Activated CD8-positive, alpha-beta memory T cell treated with anti-CD3 and anti-CD28 coated beads, Interleukin-2, amount 50 U/mL, for 1 hour (primary cell): ENCODE results near the gene CDK17.
"Not testable (repeated sequence)": the region's sequence is repeated elsewhere in the genome, so short reads cannot be mapped to it uniquely, and the experiment has no call there.

Source experiments
- DNase-seq: peaks from one replicate; pipeline ENCODE4 v3.0.0-alpha.2; 2020; ENCODE audit errors: extremely low read depth

The CDK17 gene

GRCh38 chr12:96417688-96418087 lies 17.4 kb upstream of the CDK17 start:
- DNase-seq = not testable (repeated sequence)

- no peak for DNase-seq
Measured at GRCh38 chr12:96416033-96416799, 16.0 kb upstream of the CDK17 start.

- DNase-seq = no peak
Measured at GRCh38 chr12:96414637-96415036, 14.4 kb upstream of the CDK17 start.

GRCh38 chr12:96412431-96412830 lies 12.2 kb upstream of the CDK17 start:
- DNase-seq = no peak

GRCh38 chr12:96409731-96410130 lies 9.5 kb upstream of the CDK17 start:
- DNase-seq = no peak

GRCh38 chr12:96408993-96409392 lies 8.8 kb upstream of the CDK17 start:
- DNase-seq = no peak

GRCh38 chr12:96407429-96408097 lies 7.3 kb upstream of the CDK17 start:
- DNase-seq = not testable (repeated sequence)

- no peak for DNase-seq
Measured at GRCh38 chr12:96404696-96405095, 4.5 kb upstream of the CDK17 start.

GRCh38 chr12:96403870-96404269 lies 3.6 kb upstream of the CDK17 start:
- DNase-seq = no peak

GRCh38 chr12:96402522-96402921 lies 2.3 kb upstream of the CDK17 start:
- not testable (repeated sequence) for DNase-seq

- DNase-seq = no peak
Measured at GRCh38 chr12:96402061-96402460, 1.8 kb upstream of the CDK17 start.

- no peak for DNase-seq
Measured at GRCh38 chr12:96401076-96401871, 1.0 kb upstream of the CDK17 start.

- DNase-seq = no peak
Measured at GRCh38 chr12:96400631-96401075, 414 bp upstream of the CDK17 start.

- DNase-seq = no peak
Measured at GRCh38 chr12:96399120-96399918, 920 bp downstream of the CDK17 start.

- DNase-seq = no peak
Measured at GRCh38 chr12:96398424-96399119, 1.7 kb downstream of the CDK17 start.

GRCh38 chr12:96397756-96398423 lies 2.3 kb downstream of the CDK17 start:
- DNase-seq = no peak

GRCh38 chr12:96396914-96397313 lies 3.3 kb downstream of the CDK17 start:
- DNase-seq = no peak

- no peak for DNase-seq
Measured at GRCh38 chr12:96396209-96396608, 4.0 kb downstream of the CDK17 start.

- DNase-seq = no peak
Measured at GRCh38 chr12:96395236-96395635, 5.0 kb downstream of the CDK17 start.

GRCh38 chr12:96393229-96393628 lies 7.0 kb downstream of the CDK17 start:
- DNase-seq = not testable (repeated sequence)
